Activated naive CD4-positive, alpha-beta T cell treated with anti-CD3 and anti-CD28 coated beads, Interleukin-2, amount 50 U/mL, for 16 hours (primary cell): Measurements from ENCODE around the gene NFIC.

ENCODE experiments used
- DNase-seq: peaks from one replicate; pipeline ENCODE4 v3.0.0-alpha.2; 2020

NFIC gene

DNA sequence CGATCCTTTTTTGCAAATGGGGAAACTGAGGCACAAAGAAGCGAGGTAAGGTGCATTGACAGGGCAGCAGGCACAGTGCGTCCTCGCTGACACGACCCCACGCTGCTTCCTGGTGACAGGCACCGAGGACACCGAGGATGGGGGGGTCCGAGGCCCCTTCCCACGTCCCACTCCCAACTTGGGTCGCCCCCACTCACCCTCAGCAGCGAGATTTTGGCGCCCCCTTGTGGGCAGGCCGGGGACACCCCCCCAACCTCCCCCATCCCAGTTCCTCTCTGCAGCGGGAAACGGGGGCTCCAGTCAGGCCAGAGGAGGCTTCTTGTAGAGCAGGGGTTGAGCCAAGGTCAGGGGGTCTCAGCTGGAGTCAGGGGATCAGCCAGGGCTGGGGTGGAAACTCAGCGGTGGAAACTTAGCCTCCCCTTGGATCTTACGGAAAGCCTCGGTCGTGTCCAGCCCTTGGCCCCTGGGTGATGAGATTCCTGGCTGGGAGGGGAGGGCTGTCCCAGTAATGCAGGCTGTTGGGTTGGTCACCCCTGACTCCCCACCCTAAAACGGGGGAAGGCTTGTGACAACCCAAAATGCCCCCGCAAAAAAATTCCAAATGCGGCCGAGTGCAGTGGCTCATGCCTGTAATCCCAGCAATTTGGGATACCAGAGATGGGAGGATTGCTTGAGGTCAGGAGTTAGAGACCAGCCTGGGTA is 105.7 kb downstream of the NFIC start:
- DNase-seq = peak; percentile 43

- no peak for DNase-seq
These were observed 107.6 kb downstream of the NFIC start for GRCh38 chr19:3474010-3474409.

DNA sequence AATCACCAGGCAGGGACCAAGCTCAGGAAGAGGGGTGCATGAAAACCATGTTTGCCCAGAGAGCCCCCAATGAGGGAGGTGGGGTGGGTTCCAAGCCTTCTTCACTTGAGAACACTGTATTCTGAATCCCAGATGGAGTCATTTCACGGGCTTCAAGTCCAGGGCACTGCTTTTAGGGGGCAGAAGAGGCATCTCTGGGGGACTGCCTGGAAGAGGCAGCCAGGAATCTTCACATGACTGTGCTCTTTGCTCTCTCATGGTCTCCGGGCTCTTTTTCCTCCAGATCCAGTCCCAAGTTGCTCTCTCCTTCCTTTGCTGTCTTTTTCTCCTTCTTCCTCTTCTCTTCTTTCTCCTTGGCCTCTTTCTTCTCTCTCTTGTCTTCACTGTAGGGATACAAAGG is 108.2 kb downstream of the NFIC start:
- no peak for DNase-seq

- no peak for DNase-seq
These were observed 109.1 kb downstream of the NFIC start for GRCh38 chr19:3475449-3475848.

GRCh38 chr19:3476830-3477229 is 110.4 kb downstream of the NFIC start:
- DNase-seq = no peak

GRCh38 chr19:3477506-3477905 is 111.1 kb downstream of the NFIC start:
- DNase-seq = no peak

GRCh38 chr19:3477951-3478350 is 111.6 kb downstream of the NFIC start:
- DNase-seq = no peak

DNA sequence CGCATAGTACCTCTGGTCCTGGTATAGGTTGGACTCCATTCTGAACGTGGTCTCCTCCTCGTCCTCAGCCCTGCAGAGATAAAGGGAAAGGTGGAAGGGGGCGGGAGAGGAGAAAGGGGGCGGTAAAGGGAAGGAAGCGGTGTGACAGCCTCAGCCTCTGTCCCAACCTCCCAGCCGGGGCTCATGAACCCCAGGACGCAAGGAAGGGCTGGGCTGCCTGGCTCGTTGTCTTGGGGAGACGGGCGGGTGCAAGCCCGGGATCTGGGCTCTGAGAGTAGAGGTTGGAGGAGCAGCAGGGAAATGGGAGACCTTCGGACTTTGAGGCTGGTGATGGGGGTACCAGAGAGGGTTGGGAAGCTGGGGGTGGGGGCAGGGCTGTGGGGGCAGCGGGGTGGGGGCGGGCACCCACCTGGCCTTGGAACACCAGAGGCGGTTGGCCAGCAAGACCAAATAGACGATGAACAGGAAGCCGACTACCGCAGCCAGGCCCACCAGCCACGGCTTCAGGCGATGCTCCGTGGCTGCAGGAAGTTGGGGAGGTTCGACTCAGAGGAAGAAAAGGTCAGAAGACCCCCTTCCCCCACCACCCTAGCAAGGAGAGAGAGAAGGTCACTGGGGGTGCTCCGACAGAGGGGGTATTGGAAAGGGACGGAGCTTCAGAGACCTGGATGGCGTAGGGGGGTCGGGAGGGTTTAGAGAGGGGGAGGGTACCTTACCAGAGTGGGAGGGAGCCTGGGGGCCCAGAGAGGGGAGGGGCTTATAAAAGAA is 112.2 kb downstream of the NFIC start:
- DNase-seq = no peak

GRCh38 chr19:3479177-3479833 is 112.9 kb downstream of the NFIC start:
- peak; percentile 43 for DNase-seq

DNA sequence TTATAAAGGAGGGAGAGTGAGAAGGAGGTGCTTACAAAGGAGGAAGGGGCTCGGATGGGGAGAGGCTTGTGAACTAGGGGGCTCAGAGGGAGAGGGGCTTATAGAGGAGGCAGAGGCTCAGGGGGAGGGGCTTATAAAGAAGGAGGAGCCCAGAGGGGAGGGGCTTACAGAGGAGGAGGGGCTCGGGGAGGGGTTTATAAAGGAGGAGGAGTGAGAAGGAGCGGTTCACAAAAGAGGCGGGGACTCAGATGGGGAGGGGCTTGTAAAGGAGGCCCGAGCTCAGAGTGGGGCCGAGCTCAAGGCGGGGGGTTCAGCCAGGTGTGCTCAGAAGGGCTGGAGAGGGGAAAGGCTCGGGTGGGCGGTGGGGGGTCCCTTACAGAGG is 113.4 kb downstream of the NFIC start:
- DNase-seq = no peak

- no peak for DNase-seq
These were observed 114.2 kb downstream of the NFIC start, which contains the start of gene SMIM24 for GRCh38 chr19:3480383-3481091. Gene SMIM24 (minus strand): TSS chr19:3480525. CDS start chr19:3480463, 62 bp downstream.

- no peak for DNase-seq
These were observed 115.1 kb downstream of the NFIC start for GRCh38 chr19:3481241-3482090.

DNA sequence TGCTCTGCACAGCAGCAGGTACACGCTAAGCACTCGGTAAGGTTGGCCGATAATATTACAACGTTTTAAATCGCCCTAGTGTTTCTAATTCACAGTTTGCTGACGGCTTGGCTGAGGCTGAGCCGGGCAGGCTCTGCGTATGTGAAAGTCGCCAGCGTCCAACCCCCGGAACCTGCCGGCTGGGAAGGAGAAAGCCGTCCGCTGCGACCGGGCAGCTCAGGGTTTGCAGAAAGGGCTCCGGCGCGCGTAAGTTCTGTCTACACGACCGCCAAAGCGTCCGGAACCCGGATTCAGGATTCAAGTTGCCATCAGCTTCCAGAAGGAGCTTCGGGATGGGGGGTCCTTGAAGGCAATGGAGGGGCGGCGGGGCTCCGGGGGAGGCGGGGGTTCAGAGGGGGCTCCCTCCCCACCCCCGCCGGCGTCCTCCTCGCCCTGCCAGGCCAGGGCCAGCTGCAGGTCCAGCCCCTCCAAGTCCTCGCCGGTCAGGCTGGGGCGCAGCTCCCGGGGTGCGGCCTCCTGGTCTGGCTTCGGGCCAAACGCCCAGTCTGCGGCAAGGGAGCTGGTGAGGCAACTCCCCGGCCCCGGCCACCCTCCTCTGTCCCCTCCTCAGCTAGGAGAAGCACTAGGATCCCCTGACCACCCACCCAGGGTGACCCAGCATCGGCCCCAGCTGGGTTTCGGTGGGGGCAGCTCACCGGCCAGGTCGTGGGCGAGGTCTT is 116.3 kb downstream of the NFIC start:
- DNase-seq = no peak

DNA sequence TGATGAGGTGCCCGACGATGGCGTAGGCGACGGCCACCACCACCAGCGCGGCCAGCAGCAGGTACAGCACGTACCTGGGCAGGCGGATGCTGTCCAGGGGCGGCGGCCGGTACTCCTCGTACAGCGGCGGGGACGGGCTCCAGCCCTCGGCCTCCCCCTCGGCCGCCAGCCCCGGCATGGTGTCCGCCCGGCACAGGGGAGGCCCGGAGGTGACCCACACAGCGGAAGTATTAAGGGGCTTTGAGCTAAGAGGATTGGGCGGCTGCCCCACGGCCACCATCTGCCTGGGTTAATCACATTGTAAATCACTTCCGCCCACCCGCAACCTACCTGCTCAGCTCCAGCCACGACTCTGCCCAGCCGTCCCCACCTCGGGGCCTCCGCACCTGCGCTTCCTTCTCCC is 116.8 kb downstream of the NFIC start, which contains the start of gene SMIM44:
Gene SMIM44 (minus strand): TSS at position 216 of the 403 bp plus-strand sequence. CDS start 38 bp downstream, at position 178.
- DNase-seq = no peak

DNA sequence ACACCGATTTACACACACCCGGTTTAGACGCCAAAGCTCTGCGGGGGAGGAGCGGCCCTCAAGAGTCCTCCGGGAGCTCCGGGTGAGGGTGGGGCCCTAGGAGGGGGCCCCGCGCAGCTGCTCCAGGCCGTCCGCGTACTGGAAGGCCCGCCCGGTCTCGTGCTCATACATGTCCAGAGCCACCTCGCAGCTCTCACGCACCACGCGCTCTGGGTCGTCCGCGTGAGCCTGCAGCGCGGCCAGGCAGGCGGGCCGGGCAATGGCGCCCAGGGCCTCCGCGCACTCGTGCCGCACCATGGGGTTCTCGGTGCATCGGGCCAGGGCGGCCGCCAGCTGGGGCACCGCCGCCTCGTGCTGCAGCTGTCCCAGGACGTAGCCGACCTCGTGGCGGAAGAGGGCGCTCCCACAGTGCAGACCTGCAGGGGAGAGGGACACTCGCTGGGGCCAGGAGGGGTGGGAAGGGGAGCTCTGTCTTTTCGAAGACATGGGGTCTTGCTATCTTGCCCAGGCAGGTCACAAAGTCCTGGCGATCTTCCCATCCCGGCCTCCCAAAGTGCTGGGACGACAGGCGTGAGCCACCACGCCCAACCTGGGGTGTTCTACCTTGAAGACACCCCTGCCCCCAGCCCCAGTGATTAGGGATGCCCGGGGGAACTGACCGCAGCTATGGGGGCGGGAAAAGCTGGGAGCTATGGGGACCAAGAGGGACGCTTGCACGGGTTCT is 125.2 kb downstream of the NFIC start:
- DNase-seq = no peak

GRCh38 chr19:3492131-3492839 is 125.9 kb downstream of the NFIC start:
- no peak for DNase-seq

GRCh38 chr19:3492919-3493318 is 126.5 kb downstream of the NFIC start:
- no peak for DNase-seq

DNA sequence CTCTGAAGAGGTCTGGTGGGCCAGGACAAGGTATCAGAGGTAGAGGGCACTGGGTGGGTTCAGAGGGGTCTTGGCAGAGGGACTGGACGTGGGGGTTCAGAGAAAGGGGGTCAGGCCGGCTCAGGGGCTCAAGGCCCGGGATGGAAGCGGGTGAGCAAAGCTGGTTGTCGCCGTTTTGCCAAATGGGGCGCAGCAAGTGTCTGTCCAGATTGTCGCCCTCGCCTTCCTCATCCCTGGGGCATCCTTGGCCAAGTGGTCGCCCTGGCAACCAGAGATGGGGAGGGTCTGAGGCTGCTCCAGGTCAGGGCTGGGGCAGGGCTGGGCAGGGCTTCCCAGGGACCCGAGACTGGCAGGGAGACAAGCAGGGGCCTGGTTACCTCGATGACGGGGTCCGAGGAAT is 127.3 kb downstream of the NFIC start:
- DNase-seq = no peak

- DNase-seq = peak; percentile 60
These were observed 127.7 kb downstream of the NFIC start for GRCh38 chr19:3494051-3494450.

- peak; percentile 73 for DNase-seq
These were observed 128.2 kb downstream of the NFIC start for GRCh38 chr19:3494559-3494958.
